ENCODE results near the gene RAC2. TPM values are rescaled to one million over a fixed set of nuclear protein-coding genes. Genes with fewer than 3 reads are reported as not detected.

RAC2 gene
- total and polyA plus RNA-seq, 3 experiments from 2014 or later = 433 to 1,206 (median 452) TPM

- H3K27ac Mint-ChIP-seq = peak overlapping the region in 1 of 8 donors; percentile 17
- H3K27ac ChIP-seq (ENCODE audit: low read depth, low read length) = no peak overlapping the region
- peaks cover 3 to 5% of the 10 kb centered on the region in 2 donors for H3K27me3 Mint-ChIP-seq
- peaks cover 9 to 16% (median 10%) of the 10 kb centered on the region in 3 donors for H3K4me1 Mint-ChIP-seq
- H3K36me3 ChIP-seq (ENCODE audit: insufficient read depth, low read length) = no peaks in the 10 kb centered on the region
- H3K4me3 Mint-ChIP-seq = no peak overlapping the region
- peaks cover 23% of the 10 kb centered on the region for H3K4me1 ChIP-seq (ENCODE audit: insufficient read depth, low read length)
- CTCF ChIA-PET = interaction anchor here (1.2 to 7.9 kb wide), 18 partner anchors 8 to 307 kb away, joined by 3 to 233 read pairs (median 10); partner anchors contain the start of gene RAC2
- H3K9me3 ChIP-seq (ENCODE audit: low read length) = peaks cover 5% of the 10 kb centered on the region
- H3K27me3 ChIP-seq (ENCODE audit: insufficient read depth, low read length, poor library complexity, severe bottlenecking) = no peaks in the 10 kb centered on the region
- POLR2A ChIA-PET = interaction anchor here (1.3 to 2.4 kb wide), 3 partner anchors 15 to 22 kb away, joined by 4 to 10 read pairs (median 8); partner anchors contain the start of gene RAC2
- H3K36me3 Mint-ChIP-seq = peaks cover 0 to 1% (median 0%) of the 10 kb centered on the region in 3 donors
- DNase-seq = peak in 1 of 5 donors; percentile 26
- H3K4me3 ChIP-seq (ENCODE audit: low read length) = no peak overlapping the region
- peaks cover 0 to 6% (median 3%) of the 10 kb centered on the region in 5 donors for H3K9me3 Mint-ChIP-seq
These were observed 15.5 kb upstream of the RAC2 start for GRCh38 chr22:37259540-37260029.

GRCh38 chr22:37258753-37259401 lies 14.8 kb upstream of the RAC2 start:
- Histone ChIP-seq H3K27ac (ENCODE audit: low read depth, low read length) (no peak overlapping the region), H3K36me3 (ENCODE audit: insufficient read depth, low read length) (no peaks in the 10 kb centered on the region), H3K4me3 (ENCODE audit: low read length) (no peak overlapping the region), H3K9me3 (ENCODE audit: low read length) (no peaks in the 10 kb centered on the region), H3K4me1 (ENCODE audit: insufficient read depth, low read length) (peaks cover 23% of the 10 kb centered on the region), H3K27me3 (ENCODE audit: insufficient read depth, low read length, poor library complexity, severe bottlenecking) (no peaks in the 10 kb centered on the region)
- Mint-ChIP-seq H3K4me3 (no peak overlapping the region), H3K27me3 (peaks cover 3 to 5% of the 10 kb centered on the region in 2 donors), H3K27ac (no peak overlapping the region), H3K9me3 (peaks cover 0 to 4% (median 3%) of the 10 kb centered on the region in 5 donors), H3K36me3 (peaks cover 0 to 1% (median 0%) of the 10 kb centered on the region in 3 donors), H3K4me1 (peaks cover 9 to 16% (median 10%) of the 10 kb centered on the region in 3 donors)
- CTCF ChIA-PET = interaction anchor here (0.9 to 7.9 kb wide), 11 partner anchors 12 to 282 kb away, joined by 3 to 233 read pairs (median 7); partner anchors contain the start of gene RAC2
- POLR2A ChIA-PET = interaction anchor here (1.3 to 2.4 kb wide), 2 partner anchors 15 to 17 kb away, joined by 4 to 10 read pairs; partner anchors contain the start of gene RAC2
- no peak for DNase-seq

GRCh38 chr22:37258005-37258752 lies 14.1 kb upstream of the RAC2 start:
- peaks cover 3 to 5% of the 10 kb centered on the region in 2 donors for H3K27me3 Mint-ChIP-seq
- Histone ChIP-seq H3K4me3 (ENCODE audit: low read length) (no peak overlapping the region), H3K27me3 (ENCODE audit: insufficient read depth, low read length, poor library complexity, severe bottlenecking) (no peaks in the 10 kb centered on the region), H3K9me3 (ENCODE audit: low read length) (no peaks in the 10 kb centered on the region), H3K27ac (ENCODE audit: low read depth, low read length) (no peak overlapping the region), H3K36me3 (ENCODE audit: insufficient read depth, low read length) (no peaks in the 10 kb centered on the region), H3K4me1 (ENCODE audit: insufficient read depth, low read length) (peaks cover 23% of the 10 kb centered on the region)
- ChIA-PET CTCF (interaction anchor here (0.9 to 7.9 kb wide), 6 partner anchors 16 to 199 kb away, joined by 3 to 233 read pairs (median 25); partner anchors contain the start of gene RAC2), POLR2A (interaction anchor here (1.3 kb wide), 1 partner anchor 16 kb away, joined by 4 read pairs; no protein-coding TSS in a partner anchor)
- peaks cover 9 to 16% (median 10%) of the 10 kb centered on the region in 3 donors for H3K4me1 Mint-ChIP-seq
- DNase-seq = no peak
- H3K27ac Mint-ChIP-seq = peak overlapping the region in 1 of 8 donors; percentile 14
- H3K36me3 Mint-ChIP-seq = peaks cover 0 to 1% (median 0%) of the 10 kb centered on the region in 3 donors
- H3K4me3 Mint-ChIP-seq = no peak overlapping the region
- no peaks in the 10 kb centered on the region for H3K9me3 Mint-ChIP-seq

GRCh38 chr22:37256075-37256726 lies 12.1 kb upstream of the RAC2 start:
- Histone ChIP-seq H3K4me3 (ENCODE audit: low read length) (no peak overlapping the region), H3K27ac (ENCODE audit: low read depth, low read length) (no peak overlapping the region), H3K36me3 (ENCODE audit: insufficient read depth, low read length) (no peaks in the 10 kb centered on the region), H3K4me1 (ENCODE audit: insufficient read depth, low read length) (peaks cover 21% of the 10 kb centered on the region), H3K9me3 (ENCODE audit: low read length) (no peaks in the 10 kb centered on the region), H3K27me3 (ENCODE audit: insufficient read depth, low read length, poor library complexity, severe bottlenecking) (no peaks in the 10 kb centered on the region)
- DNase-seq = no peak
- H3K27me3 Mint-ChIP-seq = peaks cover 3 to 8% of the 10 kb centered on the region in 2 donors
- ChIA-PET CTCF (interaction anchor here (1.2 to 1.3 kb wide), 2 partner anchors 13 to 18 kb away, joined by 3 to 5 read pairs; no protein-coding TSS in a partner anchor), POLR2A (interaction anchor here (0.7 to 1.0 kb wide), 2 partner anchors 13 to 18 kb away, joined by 3 read pairs; no protein-coding TSS in a partner anchor)
- peak overlapping the region in 1 of 8 donors; percentile 61 for H3K27ac Mint-ChIP-seq
- no peaks in the 10 kb centered on the region for H3K9me3 Mint-ChIP-seq
- peaks cover 0 to 1% (median 0%) of the 10 kb centered on the region in 3 donors for H3K36me3 Mint-ChIP-seq
- H3K4me1 Mint-ChIP-seq = peaks cover 9 to 16% (median 9%) of the 10 kb centered on the region in 3 donors
- no peak overlapping the region for H3K4me3 Mint-ChIP-seq

- no peaks in the 10 kb centered on the region for H3K9me3 ChIP-seq (ENCODE audit: low read length)
- POLR2A ChIA-PET = no interaction called here
- Mint-ChIP-seq H3K36me3 (no peaks in the 10 kb centered on the region), H3K4me1 (peaks cover 3 to 9% (median 3%) of the 10 kb centered on the region in 3 donors), H3K27ac (peak overlapping the region in 1 of 8 donors; percentile 29), H3K9me3 (no peaks in the 10 kb centered on the region), H3K4me3 (no peak overlapping the region), H3K27me3 (peaks cover 3 to 5% of the 10 kb centered on the region in 2 donors)
- no peaks in the 10 kb centered on the region for H3K27me3 ChIP-seq (ENCODE audit: insufficient read depth, low read length, poor library complexity, severe bottlenecking)
- H3K36me3 ChIP-seq (ENCODE audit: insufficient read depth, low read length) = no peaks in the 10 kb centered on the region
- H3K27ac ChIP-seq (ENCODE audit: low read depth, low read length) = no peak overlapping the region
- H3K4me1 ChIP-seq (ENCODE audit: insufficient read depth, low read length) = peaks cover 15% of the 10 kb centered on the region
- no peak overlapping the region for H3K4me3 ChIP-seq (ENCODE audit: low read length)
- CTCF ChIA-PET = interaction anchor here (1.2 to 1.3 kb wide), 2 partner anchors 13 to 17 kb away, joined by 3 to 5 read pairs; no protein-coding TSS in a partner anchor
- DNase-seq = no peak
These were observed 11.5 kb upstream of the RAC2 start for GRCh38 chr22:37255558-37256006.

- Mint-ChIP-seq H3K9me3 (no peaks in the 10 kb centered on the region), H3K36me3 (no peaks in the 10 kb centered on the region), H3K4me1 (peaks cover 0 to 7% (median 2%) of the 10 kb centered on the region in 3 donors), H3K27me3 (peaks cover 3 to 5% of the 10 kb centered on the region in 2 donors), H3K4me3 (peak overlapping the region in 1 of 7 donors; percentile 44), H3K27ac (no peak overlapping the region)
- Histone ChIP-seq H3K27me3 (ENCODE audit: insufficient read depth, low read length, poor library complexity, severe bottlenecking) (no peaks in the 10 kb centered on the region), H3K9me3 (ENCODE audit: low read length) (no peaks in the 10 kb centered on the region), H3K4me1 (ENCODE audit: insufficient read depth, low read length) (peaks cover 8% of the 10 kb centered on the region), H3K36me3 (ENCODE audit: insufficient read depth, low read length) (no peaks in the 10 kb centered on the region), H3K27ac (ENCODE audit: low read depth, low read length) (no peak overlapping the region), H3K4me3 (ENCODE audit: low read length) (no peak overlapping the region)
- no peak for DNase-seq
- ChIA-PET POLR2A (no interaction called here), CTCF (no interaction called here)
These were observed 10.8 kb upstream of the RAC2 start for GRCh38 chr22:37254867-37255233.

GRCh38 chr22:37254209-37254866 lies 10.3 kb upstream of the RAC2 start:
- no peaks in the 10 kb centered on the region for H3K9me3 Mint-ChIP-seq
- Histone ChIP-seq H3K4me1 (ENCODE audit: insufficient read depth, low read length) (peaks cover 3% of the 10 kb centered on the region), H3K4me3 (ENCODE audit: low read length) (no peak overlapping the region), H3K27ac (ENCODE audit: low read depth, low read length) (no peak overlapping the region), H3K27me3 (ENCODE audit: insufficient read depth, low read length, poor library complexity, severe bottlenecking) (no peaks in the 10 kb centered on the region), H3K9me3 (ENCODE audit: low read length) (no peaks in the 10 kb centered on the region), H3K36me3 (ENCODE audit: insufficient read depth, low read length) (no peaks in the 10 kb centered on the region)
- CTCF ChIA-PET = no interaction called here
- peak overlapping the region in 1 of 7 donors; percentile 44 for H3K4me3 Mint-ChIP-seq
- DNase-seq = no peak
- H3K4me1 Mint-ChIP-seq = peaks cover 0 to 3% (median 2%) of the 10 kb centered on the region in 3 donors
- POLR2A ChIA-PET = no interaction called here
- no peaks in the 10 kb centered on the region for H3K36me3 Mint-ChIP-seq
- no peak overlapping the region for H3K27ac Mint-ChIP-seq
- H3K27me3 Mint-ChIP-seq = peaks cover 3 to 5% of the 10 kb centered on the region in 2 donors
